ENCODE measurements around the gene POLDIP2. TPM values are rescaled to one million over a fixed set of nuclear protein-coding genes. Genes with fewer than 3 reads are reported as not detected.

Gene POLDIP2
- polyA plus RNA-seq, 1 of the 3 experiments (the other 2 are of a cell fraction), result 98.1 TPM

- 67% methylated on average over 1 of the region's 6 CpGs for WGBS (ENCODE audit: low lambda C conversion rate)
- Histone ChIP-seq H3K4me3 (ENCODE audit: low read depth in 2 of 2, low read length in 1 of 2) (no peak overlapping the region), H3K9me2 (no peaks in the 10 kb centered on the region), H3K4me2 (no peak overlapping the region), H3F3A (replicated peaks; ENCODE audit: insufficient read depth) (peaks cover 4% of the 10 kb centered on the region), H2AFZ (ENCODE audit: low read depth) (no peak overlapping the region), H4K20me1 (ENCODE audit: insufficient read depth) (no peaks in the 10 kb centered on the region), H3K9me3 (no peaks in the 10 kb centered on the region), H3K79me2 (ENCODE audit: insufficient read depth) (no peaks in the 10 kb centered on the region), H3K9ac (no peak overlapping the region), H3K4me1 (ENCODE audit: control insufficient read depth in 1 of 2, insufficient read depth in 2 of 2, low read depth in 1 of 2, low read length in 1 of 2) (no peaks in the 10 kb centered on the region), H3K36me3 (replicated peaks in 1 of 2; ENCODE audit: control insufficient read depth in 1 of 2, insufficient read depth in 2 of 2, low read length in 1 of 2) (peaks cover 6 to 65% of the 10 kb centered on the region in 2 experiments), H3K27me3 (ENCODE audit: insufficient read depth) (no peaks in the 10 kb centered on the region), H3K27ac (ENCODE audit: low read depth in 2 of 2, low read length in 1 of 2) (no peak overlapping the region)
- TF ChIP-seq REST (IDR thresholded peaks at IDR 0.05; ENCODE audit: low read depth, low read length) (no peak), FOSL2 (IDR thresholded peaks at IDR 0.05; ENCODE audit: borderline replicate concordance, low read depth) (no peak), USF1 (IDR thresholded peaks at IDR 0.05; ENCODE audit: borderline replicate concordance, low read depth) (no peak), TEAD4 (IDR thresholded peaks at IDR 0.05; ENCODE audit: borderline replicate concordance, insufficient read depth) (no peak), MEF2A (IDR thresholded peaks at IDR 0.05; ENCODE audit: borderline replicate concordance, low read depth) (no peak), RCOR1 (IDR thresholded peaks at IDR 0.05; ENCODE audit: low read length) (no peak), GATA2 (CRISPR knock-in tag; IDR thresholded peaks at IDR 0.05) (no peak), RXRA (IDR thresholded peaks at IDR 0.05; ENCODE audit: borderline replicate concordance, low read depth) (no peak), ELF1 (IDR thresholded peaks at IDR 0.05) (no peak), GABPA (IDR thresholded peaks at IDR 0.05; ENCODE audit: low read depth) (no peak), TAF1 (IDR thresholded peaks at IDR 0.05; ENCODE audit: borderline replicate concordance, low read depth, low read length) (no peak), NFIC (IDR thresholded peaks at IDR 0.05; ENCODE audit: borderline replicate concordance) (no peak), EZH2phosphoT487 (IDR thresholded peaks at IDR 0.05; ENCODE audit: borderline replicate concordance, low read depth) (no peak), FOXJ3 (CRISPR knock-in tag; IDR thresholded peaks at IDR 0.05) (no peak)
- TF ChIP-seq, protein P1, sequence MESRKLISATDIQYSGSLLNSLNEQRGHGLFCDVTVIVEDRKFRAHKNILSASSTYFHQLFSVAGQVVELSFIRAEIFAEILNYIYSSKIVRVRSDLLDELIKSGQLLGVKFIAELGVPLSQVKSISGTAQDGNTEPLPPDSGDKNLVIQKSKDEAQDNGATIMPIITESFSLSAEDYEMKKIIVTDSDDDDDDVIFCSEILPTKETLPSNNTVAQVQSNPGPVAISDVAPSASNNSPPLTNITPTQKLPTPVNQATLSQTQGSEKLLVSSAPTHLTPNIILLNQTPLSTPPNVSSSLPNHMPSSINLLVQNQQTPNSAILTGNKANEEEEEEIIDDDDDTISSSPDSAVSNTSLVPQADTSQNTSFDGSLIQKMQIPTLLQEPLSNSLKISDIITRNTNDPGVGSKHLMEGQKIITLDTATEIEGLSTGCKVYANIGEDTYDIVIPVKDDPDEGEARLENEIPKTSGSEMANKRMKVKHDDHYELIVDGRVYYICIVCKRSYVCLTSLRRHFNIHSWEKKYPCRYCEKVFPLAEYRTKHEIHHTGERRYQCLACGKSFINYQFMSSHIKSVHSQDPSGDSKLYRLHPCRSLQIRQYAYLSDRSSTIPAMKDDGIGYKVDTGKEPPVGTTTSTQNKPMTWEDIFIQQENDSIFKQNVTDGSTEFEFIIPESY (IDR thresholded peaks at IDR 0.05; ENCODE audit: borderline replicate concordance, low read depth), result no peak
- TF ChIP-seq, protein P2, sequence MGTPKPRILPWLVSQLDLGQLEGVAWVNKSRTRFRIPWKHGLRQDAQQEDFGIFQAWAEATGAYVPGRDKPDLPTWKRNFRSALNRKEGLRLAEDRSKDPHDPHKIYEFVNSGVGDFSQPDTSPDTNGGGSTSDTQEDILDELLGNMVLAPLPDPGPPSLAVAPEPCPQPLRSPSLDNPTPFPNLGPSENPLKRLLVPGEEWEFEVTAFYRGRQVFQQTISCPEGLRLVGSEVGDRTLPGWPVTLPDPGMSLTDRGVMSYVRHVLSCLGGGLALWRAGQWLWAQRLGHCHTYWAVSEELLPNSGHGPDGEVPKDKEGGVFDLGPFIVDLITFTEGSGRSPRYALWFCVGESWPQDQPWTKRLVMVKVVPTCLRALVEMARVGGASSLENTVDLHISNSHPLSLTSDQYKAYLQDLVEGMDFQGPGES (IDR thresholded peaks at IDR 0.05; ENCODE audit: low read depth, low read length), result no peak
- no peak for DNase-seq
- POLR2A ChIA-PET, result interaction anchor here (1.0 to 1.9 kb wide), 2 partner anchors 8 to 16 kb away, joined by 3 to 6 read pairs; no protein-coding TSS in a partner anchor
- CTCF ChIA-PET, result interaction anchor here (1.4 to 1.8 kb wide), 2 partner anchors 9 to 20 kb away, joined by 5 to 6 read pairs; partner anchors contain the start of gene SLC46A1
Measured at GRCh38 chr17:28396635-28397239, 39.4 kb upstream of the POLDIP2 start.

All from SK-N-SH (cell line).